HepG2 (cell line): ENCODE results near the gene ZNF597. TPM values are rescaled to one million over a fixed set of nuclear protein-coding genes. Genes with fewer than 3 reads are reported as not detected.

ENCODE experiments used
- ATM ChIP-seq: fragments of 450-650 bp; IDR thresholded peaks from 2 replicates; pipeline ENCODE4 v1.7.1; 2017; ENCODE audit warnings: mild to moderate bottlenecking, borderline replicate concordance
- MAFK ChIP-seq, 2 experiments: IDR thresholded peaks in 1 of 2; conservative IDR thresholded peaks in 1 of 2; 2 replicates each; pipeline ENCODE4 v1.6.1; 2011; ENCODE audit warnings: improper control_type of control experiment in 2 of 2, low read length in 2 of 2
- MLLT10 ChIP-seq: sonication (generic); formaldehyde crosslinking; IDR thresholded peaks from 2 replicates; pipeline ENCODE4 v1.4.0; 2020; ENCODE audit warnings: missing genetic modification reagents
- PHF5A ChIP-seq: IDR thresholded peaks from one replicate; pipeline ENCODE4 v1.6.1; 2018; ENCODE audit warnings: low read depth, missing genetic modification reagents; ENCODE audit not compliant: unreplicated experiment
- PPARG ChIP-seq: conservative IDR thresholded peaks from 2 replicates; pipeline ENCODE4 v1.6.1; 2016; ENCODE audit warnings: missing biosample characterization, missing genetic modification reagents
- SETDB1 ChIP-seq: sonication (generic); formaldehyde crosslinking; IDR thresholded peaks from 2 replicates; pipeline ENCODE4 v1.5.1; 2020; ENCODE audit warnings: missing genetic modification reagents, mild to moderate bottlenecking, borderline replicate concordance
- SKI ChIP-seq: fragments of 450-650 bp; IDR thresholded peaks from one replicate; pipeline ENCODE4 v1.6.1; 2018; ENCODE audit warnings: mild to moderate bottlenecking; ENCODE audit not compliant: partially characterized antibody
- SMYD3 ChIP-seq: sonication (generic); formaldehyde crosslinking; IDR thresholded peaks from 2 replicates; pipeline ENCODE4 v1.8.1; 2023; ENCODE audit warnings: mild to moderate bottlenecking, missing genetic modification reagents
- TFAP4 ChIP-seq: sonication (generic); IDR thresholded peaks from 2 replicates; pipeline ENCODE4 v1.6.1; 2016; ENCODE audit warnings: low read depth, borderline replicate concordance
- THAP11 ChIP-seq: IDR thresholded peaks from 2 replicates; pipeline ENCODE4 v1.6.1; 2016; ENCODE audit warnings: missing biosample characterization, missing genetic modification reagents
- ZBTB21 ChIP-seq: sonication (generic); formaldehyde crosslinking; IDR thresholded peaks from 2 replicates; pipeline ENCODE4 v1.4.0; 2020; ENCODE audit warnings: missing genetic modification reagents
- ZFP1 ChIP-seq: IDR thresholded peaks from 2 replicates; pipeline ENCODE4 v1.6.1; 2016
- ZFYVE20 ChIP-seq: sonication (generic); formaldehyde crosslinking; IDR thresholded peaks from 2 replicates; pipeline ENCODE4 v1.8.0; 2023; ENCODE audit warnings: low read depth, mild to moderate bottlenecking, moderate library complexity, missing genetic modification reagents, borderline replicate concordance
- ZNF207 ChIP-seq: fragments of 450-650 bp; IDR thresholded peaks from 2 replicates; pipeline ENCODE4 v1.6.1; 2016; ENCODE audit warnings: antibody characterized with exemption, borderline replicate concordance
- ZNF224 ChIP-seq: sonication (generic); formaldehyde crosslinking; IDR thresholded peaks from 2 replicates; pipeline ENCODE4 v1.5.0; 2020; ENCODE audit warnings: mild to moderate bottlenecking, missing genetic modification reagents
- ZNF232 ChIP-seq: sonication (generic); formaldehyde crosslinking; IDR thresholded peaks from 2 replicates; pipeline ENCODE4 v1.4.0; 2020; ENCODE audit warnings: missing genetic modification reagents, borderline replicate concordance
- ZNF264 ChIP-seq: sonication (generic); formaldehyde crosslinking; IDR thresholded peaks from 2 replicates; pipeline ENCODE4 v1.4.0; 2020; ENCODE audit warnings: missing genetic modification reagents
- ZNF569 ChIP-seq: sonication (generic); formaldehyde crosslinking; IDR thresholded peaks from 2 replicates; pipeline ENCODE4 v1.5.0; 2020; ENCODE audit warnings: mild to moderate bottlenecking, missing genetic modification reagents, moderate library complexity, borderline replicate concordance
- ZNF607 ChIP-seq: sonication (generic); formaldehyde crosslinking; IDR thresholded peaks from 2 replicates; pipeline ENCODE4 v1.5.1; 2020; ENCODE audit warnings: missing genetic modification reagents, mild to moderate bottlenecking, borderline replicate concordance
- ZNF616 ChIP-seq: sonication (generic); formaldehyde crosslinking; IDR thresholded peaks from 2 replicates; pipeline ENCODE4 v1.5.0; 2020; ENCODE audit warnings: low read depth, mild to moderate bottlenecking, missing genetic modification reagents
- ZNF687 ChIP-seq: sonication (generic); formaldehyde crosslinking; IDR thresholded peaks from 2 replicates; pipeline ENCODE4 v1.5.1; 2020; ENCODE audit warnings: mild to moderate bottlenecking, missing genetic modification reagents, moderate library complexity
- polyA plus RNA-seq, 8 experiments: library from polyadenylated mRNA; depleted of rRNA in 3 of 8; stranded (reverse) in 7 of 8; unstranded in 1 of 8; fragments of >200 nt; fragmentation: Illumina TruSeq in 4 of 8; extraction: Trizol in 4 of 8; gene quantifications; 2 replicates each; pipeline versions ENCODE4 v1.2.1 to v1.2.3, GENCODE V29; 2011 to 2016; ENCODE audit warnings: low read depth in 4 of 8, missing spikeins in 1 of 8, mixed read lengths in 1 of 8; ENCODE audit not compliant: insufficient read depth in 1 of 8
- total RNA-seq, 5 experiments: library from RNA; depleted of rRNA; stranded (reverse); fragments of >200 nt; fragmentation: Illumina TruSeq; extraction: Trizol; gene quantifications; 2 replicates each; pipeline ENCODE4 v1.2.3, GENCODE V29; 2016; ENCODE audit warnings: low read depth in 1 of 5
- TF ChIP-seq, protein P1 (sequence below): sonication (generic); formaldehyde crosslinking; conservative IDR thresholded peaks from 2 replicates; pipeline ENCODE4 v1.4.0; 2020; ENCODE audit warnings: missing genetic modification reagents
- TF ChIP-seq, protein P2 (sequence below): sonication (generic); formaldehyde crosslinking; IDR thresholded peaks from 2 replicates; pipeline ENCODE4 v1.8.0; 2022; ENCODE audit warnings: mild to moderate bottlenecking, missing genetic modification reagents

ZNF597 gene
- total and polyA plus RNA-seq, 2 of the 13 experiments (the other 11 are each of a cell fraction or from before 2014, with no cell fraction given) = 1.3 to 2.4 TPM

DNA sequence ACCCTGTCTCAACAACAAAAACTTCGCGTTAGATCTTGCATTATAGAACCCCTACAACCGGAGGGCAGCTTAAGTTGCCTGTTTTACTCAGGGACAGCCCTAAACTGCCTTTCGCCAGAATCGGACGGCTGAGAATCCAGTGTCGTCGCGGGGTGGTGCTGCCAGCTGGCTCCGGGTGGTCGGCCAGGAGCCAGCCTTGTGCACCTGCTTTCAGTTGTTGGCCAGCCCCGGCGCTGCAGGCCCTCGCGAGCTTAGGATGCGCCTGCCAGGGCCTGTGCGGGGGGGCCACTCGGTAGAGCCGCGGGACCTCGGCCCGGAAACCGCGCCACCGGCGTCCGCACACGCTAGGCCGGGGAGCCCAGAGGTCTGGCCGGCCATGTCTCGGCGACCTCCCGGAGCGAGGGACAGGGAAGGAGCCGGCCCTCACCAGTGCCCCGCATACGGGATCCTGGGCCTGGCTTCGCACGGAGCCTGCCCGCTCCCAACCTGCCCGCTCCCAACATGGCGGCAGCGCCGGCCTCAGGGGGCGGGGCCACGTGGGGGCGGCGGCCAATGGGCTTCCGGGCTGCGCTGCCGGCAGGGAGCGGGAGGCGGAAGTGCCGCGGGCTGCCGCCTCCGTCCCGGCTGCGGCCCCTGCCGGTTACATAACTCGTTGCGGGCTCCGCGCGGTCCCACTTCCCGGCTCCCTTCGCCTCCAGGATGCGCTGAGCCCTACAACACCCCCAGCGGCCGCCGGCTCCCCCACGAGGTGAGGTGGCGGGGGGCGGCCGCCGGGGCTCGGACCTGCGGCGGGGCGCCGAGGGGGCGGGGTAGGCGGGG, 14.3 kb upstream of the ZNF597 start (continued):
- TF ChIP-seq PPARG (CRISPR knock-in tag) (0 out of 2 replicates have a peak, but pooled peaks have one; percentile 51), ZNF224 (CRISPR knock-in tag) (no peak), ZFYVE20 (no peak; the same call in 1 of the 2 replicates), ZNF687 (CRISPR knock-in tag) (peak; percentile 97), ZNF569 (CRISPR knock-in tag) (no peak), SKI (peak; percentile 53), ZNF232 (CRISPR knock-in tag) (peak; percentile 46; the same call in 1 of the 2 replicates), ZNF607 (CRISPR knock-in tag) (peak; percentile 50; the same call in 1 of the 2 replicates), ATM (no peak), ZBTB21 (CRISPR knock-in tag) (no peak), TFAP4 (peak; percentile 42; the same call in 1 of the 2 replicates), MLLT10 (CRISPR knock-in tag) (no peak), SETDB1 (no peak), ZNF616 (CRISPR knock-in tag) (peak; percentile 76; the same call in 1 of the 2 replicates), ZNF207 (no peak), ZNF264 (CRISPR knock-in tag) (0 out of 2 replicates have a peak, but pooled peaks have one; percentile 65), MAFK (conservative IDR thresholded peaks at IDR 0.05 in 1 of 2, IDR thresholded peaks at IDR 0.05 in 1 of 2; ENCODE audit: low read length in 2 of 2) (no peak), SMYD3 (CRISPR knock-in tag) (peak; percentile 74; the same call in 1 of the 2 replicates), PHF5A (CRISPR knock-in tag) (no peak), THAP11 (CRISPR knock-in tag) (peak; percentile 89), ZFP1 (no peak)
- TF ChIP-seq, protein P1, sequence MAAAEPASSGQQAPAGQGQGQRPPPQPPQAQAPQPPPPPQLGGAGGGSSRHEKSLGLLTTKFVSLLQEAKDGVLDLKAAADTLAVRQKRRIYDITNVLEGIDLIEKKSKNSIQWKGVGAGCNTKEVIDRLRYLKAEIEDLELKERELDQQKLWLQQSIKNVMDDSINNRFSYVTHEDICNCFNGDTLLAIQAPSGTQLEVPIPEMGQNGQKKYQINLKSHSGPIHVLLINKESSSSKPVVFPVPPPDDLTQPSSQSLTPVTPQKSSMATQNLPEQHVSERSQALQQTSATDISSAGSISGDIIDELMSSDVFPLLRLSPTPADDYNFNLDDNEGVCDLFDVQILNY (CRISPR knock-in tag) = peak; percentile 62
- TF ChIP-seq, protein P2, sequence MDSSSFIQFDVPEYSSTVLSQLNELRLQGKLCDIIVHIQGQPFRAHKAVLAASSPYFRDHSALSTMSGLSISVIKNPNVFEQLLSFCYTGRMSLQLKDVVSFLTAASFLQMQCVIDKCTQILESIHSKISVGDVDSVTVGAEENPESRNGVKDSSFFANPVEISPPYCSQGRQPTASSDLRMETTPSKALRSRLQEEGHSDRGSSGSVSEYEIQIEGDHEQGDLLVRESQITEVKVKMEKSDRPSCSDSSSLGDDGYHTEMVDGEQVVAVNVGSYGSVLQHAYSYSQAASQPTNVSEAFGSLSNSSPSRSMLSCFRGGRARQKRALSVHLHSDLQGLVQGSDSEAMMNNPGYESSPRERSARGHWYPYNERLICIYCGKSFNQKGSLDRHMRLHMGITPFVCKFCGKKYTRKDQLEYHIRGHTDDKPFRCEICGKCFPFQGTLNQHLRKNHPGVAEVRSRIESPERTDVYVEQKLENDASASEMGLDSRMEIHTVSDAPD (CRISPR knock-in tag) = peak; percentile 89
